NK-92 treated with Interleukin-12 subunit alpha and Interleukin-12 subunit beta, amount 100 ng/mL, for 24 hours (cell line): ENCODE measurements around the gene ADD1.

ENCODE experiments used
- DNase-seq: peaks from one replicate; lab custom pipeline; 2025; lab: John Stamatoyannopoulos, UW

ADD1 gene

DNA sequence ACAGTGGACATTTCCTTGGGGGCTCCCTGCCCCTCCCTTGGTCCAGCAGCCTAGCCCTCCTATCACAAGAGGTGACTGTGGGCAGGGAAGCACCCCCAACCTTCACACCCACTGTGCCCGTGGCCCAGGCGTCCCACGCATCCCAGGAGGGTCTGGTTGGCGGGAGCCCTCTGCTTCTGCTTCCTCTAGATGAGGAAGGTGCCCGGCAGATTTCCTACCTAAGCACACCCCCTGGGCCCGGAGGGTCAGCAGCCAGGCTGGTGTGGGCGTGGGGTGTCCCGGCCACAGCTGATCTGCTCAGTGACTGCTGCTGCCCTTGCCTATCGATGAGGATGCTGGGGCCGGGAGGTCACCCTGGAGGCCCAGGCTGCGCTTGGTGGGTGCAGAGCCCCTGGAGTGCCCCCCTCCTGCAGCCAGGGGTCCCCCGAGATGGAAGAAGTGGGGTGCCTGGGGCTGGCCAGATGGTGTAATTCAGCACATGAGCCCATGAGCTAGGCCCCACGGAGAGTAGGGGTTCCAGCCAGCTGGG, 38.6 kb upstream of the ADD1 start:
- no peak for DNase-seq

DNA sequence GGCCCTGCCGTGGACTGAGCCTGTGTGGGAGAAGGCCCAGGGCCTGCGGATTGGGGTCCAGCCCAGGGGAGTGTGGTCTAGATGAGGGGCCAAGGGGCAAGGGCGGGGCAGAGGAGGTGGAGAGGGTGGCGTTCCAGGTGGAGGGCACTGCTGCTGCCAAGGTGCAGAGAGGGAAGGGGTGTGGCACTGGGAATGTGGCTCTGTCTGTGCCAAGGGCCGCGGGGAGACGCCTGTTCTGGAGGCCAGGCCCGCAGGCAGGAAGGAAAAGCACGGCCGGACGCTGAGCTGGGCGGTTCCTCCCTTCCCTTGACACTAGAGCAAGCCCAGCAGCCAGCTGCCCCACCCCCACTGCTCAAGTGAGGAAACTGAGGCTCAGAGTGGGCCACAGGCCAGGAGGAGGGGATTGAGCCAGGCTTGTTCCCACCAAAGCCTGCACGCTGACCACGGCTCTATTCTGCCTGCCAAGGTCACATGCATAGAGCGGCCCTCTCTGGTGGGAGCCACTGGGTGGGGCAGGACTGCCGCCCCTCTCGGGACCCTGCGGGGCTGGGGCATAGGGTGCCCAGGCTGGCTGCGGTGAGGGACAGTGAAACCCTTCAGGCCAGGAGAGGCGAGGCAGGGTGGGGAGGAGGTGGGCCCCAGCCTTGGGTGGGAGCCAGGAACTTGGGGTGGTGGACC, 37.8 kb upstream of the ADD1 start:
- DNase-seq: no peak

DNA sequence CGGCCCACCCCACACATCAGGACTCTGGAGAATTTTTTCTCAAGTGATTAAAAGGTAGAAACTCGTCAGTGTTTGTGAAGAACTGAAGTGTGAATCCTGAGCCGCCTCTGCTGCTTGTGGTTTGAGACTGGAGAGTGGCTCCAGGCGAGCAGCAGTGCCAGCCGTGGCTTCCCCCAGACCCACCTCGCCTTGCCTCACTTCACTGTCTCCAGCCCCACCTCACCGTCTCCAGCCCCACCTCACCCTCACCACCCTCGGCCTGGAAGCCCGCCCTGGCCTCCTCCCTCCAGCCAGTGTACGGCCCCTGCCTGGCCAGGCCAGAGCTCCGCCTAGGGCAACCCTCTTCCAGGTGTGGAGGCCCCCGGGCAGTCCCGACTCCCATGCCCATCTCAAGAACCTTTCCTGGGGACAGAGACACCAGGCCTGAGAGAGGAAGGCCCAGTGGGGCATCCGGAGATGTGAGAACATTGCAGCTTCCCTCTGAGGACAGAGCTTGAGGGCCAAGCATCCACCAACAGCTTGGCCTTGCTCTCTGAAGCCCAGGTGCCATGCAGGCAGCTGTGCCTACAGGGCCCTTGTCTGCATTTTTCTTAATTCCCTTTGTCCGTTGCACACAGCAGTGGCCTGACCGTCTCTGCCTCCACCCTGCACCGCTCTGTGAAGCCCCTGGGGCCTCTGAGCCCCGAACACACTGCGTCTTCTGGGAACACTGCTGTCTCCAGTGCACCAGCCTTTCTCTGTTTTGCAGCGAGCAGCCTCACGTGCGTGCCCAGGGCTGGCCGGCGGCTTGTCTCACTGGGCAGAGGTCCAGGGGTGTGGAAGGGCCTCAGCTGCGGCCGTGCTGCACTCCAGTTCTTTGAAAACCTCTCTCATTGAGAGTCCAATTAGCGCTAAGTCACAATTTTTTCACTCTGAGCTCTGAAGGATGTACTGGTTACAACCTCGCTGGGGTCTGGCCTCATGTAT, 37.0 kb upstream of the ADD1 start:
- DNase-seq: no peak

DNA sequence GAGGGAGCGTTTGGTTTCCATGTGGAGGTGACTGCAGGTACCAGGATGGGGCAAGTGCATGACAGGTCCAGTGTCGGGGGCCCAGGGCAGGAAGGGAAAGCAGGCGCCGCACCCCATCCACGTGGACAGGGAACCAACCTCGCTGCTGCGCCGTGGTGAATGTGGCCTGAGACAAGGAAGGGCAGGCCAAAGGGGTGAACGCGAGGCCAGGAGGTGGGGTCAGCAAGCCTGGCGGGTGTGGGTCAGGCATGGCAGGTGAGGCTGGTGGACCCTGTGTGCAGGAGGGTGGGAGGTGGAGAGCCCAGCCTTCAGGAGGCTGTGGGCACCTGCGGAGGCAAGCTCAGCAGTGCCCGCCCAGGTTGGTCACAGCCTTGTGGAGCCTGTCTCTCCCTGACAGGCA, 36.1 kb upstream of the ADD1 start:
- DNase-seq: no peak

DNA sequence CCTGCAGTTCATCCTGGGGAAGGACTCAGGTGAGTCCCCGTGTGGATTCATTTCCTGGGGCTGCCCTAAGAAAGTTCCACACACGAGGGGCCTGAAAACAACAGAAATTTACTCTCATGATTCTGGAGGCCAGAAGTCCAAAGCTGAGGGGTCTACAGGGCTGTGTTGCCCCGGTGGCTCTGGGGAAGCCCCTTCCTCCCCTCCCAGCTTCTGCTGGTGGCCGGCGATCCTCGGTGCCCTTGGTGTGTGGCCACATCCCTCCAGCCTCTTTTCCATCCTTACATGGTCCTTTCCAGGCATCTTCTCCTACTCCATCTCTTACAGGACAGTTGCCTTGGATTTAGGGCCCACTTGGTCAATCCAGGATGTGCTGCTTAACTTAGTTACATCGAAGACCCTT, 35.6 kb upstream of the ADD1 start:
- DNase-seq: no peak

DNA sequence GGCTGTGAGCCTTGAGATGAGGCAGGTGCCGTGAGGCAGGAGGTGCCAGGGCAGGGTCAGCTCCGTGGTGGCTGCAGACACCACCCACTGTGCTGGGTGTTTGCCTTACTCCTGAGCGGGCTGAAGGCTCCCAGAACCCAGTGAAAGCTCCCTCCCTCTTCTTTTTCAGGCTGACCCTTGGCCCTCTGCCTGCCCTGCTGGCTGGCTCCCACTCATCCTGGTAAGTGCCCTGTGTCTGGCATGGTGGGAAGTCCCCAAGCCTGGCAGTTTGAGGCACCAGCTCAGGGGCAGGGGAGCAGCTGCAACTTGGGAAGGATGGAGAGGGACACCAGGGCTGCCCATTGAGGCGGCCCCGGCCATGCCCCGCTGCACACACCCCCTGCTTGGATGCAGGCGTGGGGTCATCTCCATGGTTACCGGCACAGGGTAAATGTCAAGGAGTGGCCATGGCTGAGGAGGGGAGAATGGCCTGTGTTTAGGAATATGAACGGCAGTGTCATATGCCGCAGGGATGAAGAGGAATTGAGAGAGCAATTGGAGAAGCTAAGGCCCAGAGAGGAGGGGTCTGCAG, 33.9 kb upstream of the ADD1 start:
- no peak for DNase-seq

DNA sequence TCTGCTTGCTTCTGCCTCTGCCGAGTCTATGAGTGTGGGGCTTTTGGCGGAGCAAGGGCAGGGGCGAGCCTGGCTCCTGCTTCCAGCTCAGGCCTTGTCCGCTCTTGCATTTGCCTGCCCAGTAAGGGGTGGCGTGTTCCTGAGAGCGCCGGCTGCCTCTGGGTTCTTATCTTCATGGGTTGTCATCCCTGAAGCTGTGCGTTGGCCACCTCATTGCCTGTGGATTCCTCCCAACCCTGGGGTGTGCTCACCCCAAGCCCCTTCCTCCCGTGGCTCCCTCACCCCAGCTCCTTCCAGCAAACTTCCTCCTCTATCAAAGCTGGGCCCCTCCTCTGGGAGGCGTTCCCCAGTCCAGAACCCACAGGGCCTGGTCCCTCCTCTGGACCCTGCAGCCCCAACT, 33.3 kb upstream of the ADD1 start:
- DNase-seq: no peak

DNA sequence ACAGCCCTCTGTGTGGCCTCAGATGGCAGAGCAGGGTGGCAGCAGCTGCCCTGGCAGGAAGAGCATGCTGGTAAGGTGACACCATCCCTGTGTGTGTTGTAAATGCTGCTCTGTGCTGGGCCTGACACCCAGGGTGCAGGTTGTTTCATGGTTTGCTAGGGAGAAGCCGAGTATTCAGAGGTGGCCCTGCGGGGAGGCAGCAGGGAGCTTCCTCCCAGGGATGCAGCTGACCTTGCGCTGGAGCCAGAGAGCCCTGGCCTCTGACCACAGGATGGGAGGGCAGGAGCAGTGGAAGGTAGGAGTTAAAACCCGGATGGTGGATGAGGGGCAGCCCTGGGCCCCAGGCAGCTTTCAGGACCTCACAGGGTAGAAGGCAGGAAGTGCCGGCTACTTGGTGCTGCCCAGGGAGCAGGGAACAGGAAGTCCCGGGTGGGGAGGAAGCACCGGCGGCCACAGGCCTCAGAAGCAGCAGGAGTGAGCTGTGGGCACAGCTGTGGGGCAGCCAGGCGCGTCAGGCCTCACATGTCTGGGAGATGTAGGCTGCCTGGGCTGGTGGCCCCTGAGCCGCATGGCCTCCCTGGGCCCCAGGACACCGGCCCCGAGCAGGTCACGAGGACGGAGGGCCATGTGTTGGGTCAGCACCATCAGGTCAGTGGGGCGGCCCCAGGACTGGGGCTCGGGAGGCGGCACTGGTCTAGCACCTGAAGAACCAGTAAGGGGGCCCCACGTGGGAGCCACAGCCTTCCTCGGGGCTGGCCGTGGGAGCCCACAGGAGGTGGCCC, 31.6 kb upstream of the ADD1 start:
- DNase-seq: peak; percentile 80

DNA sequence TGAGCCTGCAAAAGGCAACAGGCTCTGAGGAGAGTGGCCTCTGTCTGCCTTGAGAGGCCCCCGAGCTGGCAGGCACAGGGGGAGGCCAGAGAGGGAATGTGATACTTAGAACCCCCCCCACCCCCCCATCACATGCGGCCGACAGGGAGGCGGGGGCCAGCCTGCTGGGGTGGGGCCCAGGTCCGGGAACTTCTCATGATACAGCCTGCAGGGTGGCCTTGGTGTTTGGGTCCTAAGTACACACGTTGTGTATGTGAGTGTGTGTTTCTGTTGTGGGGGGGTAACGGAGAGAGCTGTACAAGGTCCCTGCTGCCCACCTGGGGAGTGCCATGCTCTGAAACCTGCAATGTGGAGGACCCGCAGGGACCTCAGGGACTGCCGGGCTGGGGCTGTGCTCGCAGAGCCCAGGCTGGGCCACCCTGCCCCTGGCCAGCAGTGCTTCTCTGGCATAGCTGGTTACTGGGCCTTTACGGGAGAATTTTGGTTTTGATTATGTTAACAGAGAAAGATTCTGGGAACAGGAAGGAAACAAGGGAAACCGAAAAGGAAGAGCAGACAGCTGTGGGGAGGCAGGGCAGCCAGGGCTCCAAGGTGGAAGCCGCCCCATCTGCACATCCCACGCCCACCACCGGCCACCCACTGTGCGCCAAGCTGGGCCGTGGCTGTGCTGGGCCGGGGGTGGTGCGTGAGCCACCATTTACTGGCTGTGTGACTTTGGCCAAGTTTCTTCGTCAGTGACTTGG, 30.9 kb upstream of the ADD1 start:
- no peak for DNase-seq

DNA sequence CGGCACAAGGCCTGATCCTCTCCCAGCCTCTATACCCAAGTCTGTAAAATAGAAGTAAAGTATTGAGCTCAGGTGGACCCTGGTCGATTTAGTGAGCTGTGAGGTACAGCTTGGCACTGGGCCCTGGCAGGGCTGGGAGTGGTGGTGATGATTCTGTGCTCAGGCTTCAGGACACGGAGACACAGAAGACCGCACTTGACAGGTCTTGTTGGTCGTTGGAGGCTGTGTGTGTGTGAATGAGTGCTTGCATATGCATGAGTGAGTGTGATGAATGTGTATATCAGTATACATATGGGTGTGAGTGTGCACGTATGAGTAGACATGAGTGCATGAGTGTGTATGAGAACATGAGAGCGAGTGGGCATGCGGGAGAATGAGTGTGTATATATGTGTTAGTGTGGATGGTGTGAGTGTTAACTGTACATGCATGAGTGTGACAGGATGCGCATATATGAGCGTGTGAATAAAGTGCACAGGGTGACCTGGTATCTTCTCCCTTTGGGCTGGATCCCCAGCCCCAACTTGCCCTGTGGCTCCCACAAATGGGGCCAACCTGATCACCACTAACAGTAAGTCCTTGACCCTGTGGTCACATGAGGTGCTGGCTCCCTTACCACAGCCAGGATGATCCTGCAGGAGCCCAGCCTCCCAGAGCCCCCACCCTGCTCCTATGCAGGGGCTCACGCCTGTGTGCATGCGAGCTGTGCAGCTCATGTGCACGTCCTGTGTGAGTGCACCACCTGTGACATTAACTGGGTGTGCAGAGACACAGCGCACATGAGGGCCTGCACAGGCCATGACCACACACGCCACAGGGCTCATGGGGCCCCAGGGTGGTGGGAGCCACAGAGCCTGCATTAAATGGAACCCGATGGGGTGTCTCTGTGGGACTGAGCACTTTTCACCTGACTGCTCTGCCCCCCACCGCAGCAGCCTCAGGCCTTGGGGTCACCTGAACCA, 29.9 kb upstream of the ADD1 start:
- DNase-seq: peak; percentile 44

DNA sequence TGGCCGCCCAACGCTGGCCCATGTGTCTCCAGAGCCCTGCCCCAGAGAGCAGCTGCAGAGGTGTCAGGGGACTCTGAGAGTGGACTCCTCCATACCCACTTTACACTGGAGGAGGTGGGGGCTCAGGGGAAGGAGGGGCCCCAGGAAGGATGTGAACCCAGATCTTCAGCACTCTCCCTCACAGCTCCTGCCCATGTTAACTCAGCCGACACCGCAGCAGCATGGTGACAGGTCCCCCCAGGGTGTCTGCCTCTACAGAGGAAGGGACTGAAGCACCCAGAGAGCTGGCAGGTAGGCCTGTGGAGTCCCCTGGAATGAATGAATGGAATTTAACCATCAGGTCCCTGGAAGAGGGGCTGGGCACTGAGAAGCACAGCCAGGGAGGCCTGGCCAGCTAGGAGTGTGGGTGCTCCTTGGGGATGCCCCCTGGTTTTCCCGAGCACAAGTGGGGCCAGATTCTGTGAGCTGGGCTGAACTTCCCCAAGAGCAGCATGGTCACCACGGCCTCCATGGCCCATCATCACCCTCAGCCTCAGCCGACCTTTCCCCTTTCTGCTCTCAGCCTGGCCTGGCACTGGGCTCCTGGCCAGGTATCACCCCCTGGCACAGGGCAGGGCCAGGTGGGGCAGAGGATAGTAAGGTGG, 28.9 kb upstream of the ADD1 start:
- no peak for DNase-seq

DNA sequence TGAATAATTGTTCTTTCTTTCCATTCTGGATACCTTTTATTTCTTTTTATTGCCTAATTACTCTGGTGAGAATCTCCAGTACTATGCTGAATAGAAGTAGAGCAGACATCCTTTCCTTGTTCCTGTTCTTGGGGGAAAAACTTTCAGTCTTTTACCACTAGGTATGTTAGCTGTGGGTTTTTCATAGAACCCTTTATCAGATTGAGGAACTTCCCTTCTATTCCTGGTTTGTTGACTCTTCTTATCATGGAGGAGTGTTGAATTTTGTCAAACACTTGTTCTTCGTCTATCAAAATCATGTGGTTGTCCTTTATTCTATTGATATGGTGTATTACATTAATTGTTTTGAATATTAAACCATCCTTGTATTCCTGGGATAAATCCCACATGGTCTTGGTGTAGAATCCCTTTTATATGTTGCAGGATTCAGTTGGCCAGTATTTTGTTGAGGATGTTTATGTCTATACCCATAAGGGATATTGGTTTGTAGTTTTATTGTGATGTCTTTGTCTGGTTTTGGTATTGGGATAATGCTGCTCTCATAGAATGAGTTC, 27.2 kb upstream of the ADD1 start:
- DNase-seq: no peak

DNA sequence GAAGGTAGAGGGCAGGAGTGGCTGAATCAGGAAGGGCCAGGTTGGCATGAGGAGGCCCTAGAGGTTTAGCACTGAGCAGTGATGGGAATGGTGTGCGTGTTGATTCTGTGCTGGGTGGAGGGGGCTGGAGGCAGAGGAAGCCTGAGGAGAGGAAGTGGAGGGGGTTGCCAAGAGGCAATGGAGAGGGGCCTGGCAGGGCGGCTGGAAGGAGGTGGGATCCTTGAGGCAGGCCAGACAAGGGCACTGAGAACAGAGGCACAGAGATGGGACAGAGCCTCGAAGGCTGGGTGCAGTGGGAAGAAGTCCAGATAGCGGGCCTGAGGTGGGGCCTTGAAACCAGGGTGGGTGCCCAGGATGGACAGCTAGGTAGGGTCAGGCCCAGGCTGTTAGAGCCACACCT, 26.5 kb upstream of the ADD1 start:
- DNase-seq: no peak

DNA sequence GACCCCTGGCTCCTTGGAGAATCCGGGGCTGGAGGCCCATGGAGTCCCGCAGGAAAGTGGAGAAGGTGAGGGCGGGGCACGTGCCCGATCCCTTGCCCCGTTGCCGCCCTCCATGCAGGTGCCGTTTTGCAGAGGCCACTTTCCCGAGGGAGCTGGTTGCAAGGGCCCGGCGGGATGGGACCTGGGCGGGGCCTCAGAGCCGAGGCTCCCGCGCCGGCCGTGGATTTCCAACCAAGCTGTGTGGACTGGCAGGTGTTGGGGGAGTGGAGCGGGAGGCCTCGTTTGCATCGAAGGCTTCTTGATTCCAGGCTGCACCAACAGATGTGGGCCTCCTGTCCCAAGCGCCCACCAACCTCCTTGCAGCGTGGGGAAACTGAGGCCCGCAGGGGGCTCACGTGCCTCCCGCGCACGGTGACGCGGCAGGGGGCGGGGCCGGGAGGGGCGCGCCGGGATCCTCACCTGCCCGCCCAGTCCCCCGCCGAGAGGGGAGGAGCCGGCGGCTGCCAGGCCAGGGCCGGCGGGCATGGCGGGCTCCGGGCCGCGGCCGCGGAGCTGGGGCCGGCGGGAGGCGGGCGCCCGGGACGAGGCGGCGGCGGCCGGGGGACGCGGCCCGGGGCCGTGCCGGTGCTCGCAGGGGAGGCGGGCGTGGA, 25.8 kb upstream of the ADD1 start:
- no peak for DNase-seq

DNA sequence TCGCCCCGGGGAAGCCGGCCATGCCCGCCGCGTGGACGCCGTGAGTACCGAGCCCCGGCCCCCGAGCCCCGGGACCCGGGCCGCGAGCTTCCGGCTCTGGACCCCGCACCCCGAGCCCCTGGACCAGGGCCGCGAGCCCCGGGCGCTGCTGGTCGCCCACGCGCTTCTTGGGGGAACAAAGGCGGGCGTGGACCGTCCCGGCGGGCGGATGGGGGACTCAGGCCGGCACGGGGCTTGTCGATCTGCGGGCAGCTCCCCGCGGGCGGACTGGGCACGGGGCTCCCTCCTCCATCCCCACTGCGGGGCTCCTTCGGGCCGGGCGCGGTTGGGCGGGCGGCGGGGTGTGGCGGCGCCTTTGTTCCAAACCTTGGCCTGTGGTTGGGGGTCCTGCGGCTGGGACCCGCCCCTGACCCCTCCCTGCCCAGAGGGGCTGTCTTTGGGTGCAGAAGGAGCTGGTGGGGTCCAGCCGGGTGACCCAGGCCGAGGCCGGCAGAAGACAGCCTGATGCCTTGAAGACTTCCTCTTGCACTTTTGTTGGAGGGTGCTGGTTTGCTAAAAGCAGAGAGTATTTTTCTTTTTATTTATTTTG, 25.2 kb upstream of the ADD1 start:
- no peak for DNase-seq

DNA sequence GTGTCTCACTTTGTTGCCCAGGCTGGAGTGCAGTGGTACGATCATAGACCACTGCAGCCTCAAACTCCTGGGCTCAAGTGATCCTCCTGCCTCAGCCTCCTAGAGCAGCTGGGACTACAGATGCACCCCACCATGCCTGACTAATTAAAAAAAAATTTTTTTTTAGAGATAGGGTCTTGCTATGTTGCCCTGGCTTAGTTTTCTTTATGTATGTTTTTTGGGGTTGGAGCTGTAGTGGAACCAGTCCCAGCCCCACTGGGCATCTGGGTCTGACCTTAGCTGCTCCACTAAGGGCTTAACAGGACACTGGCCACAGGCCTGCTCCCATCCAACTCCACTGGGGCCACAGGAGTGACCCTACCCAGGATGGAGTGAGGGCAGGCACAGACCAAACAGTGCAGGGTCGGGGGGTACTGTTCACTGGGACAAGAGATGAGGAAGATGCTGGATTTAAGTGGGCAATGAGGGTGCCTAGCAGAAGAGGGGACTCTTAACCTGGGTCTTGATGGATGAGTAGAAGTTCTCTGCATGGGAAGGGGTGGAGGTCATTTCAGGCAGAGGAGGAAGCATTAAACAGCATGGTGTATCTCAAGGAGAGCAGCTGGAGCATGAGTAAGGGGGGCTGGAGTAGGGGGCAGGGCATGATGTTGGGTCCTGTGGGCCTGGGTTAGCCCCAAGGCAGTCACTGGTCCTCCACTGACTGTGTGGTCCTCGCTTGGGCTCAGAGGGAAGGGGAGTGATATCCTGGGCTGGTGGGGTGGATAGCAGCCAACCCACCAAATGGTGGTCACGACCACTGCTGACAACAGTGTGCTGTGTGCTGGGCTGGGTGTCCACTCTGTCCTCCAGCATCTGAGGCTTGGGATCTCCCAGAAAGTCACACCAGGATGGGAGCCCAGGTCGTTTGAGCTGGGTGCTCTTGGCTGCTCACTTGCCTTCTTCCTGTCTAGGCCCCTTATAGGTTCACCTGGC, 24.1 kb upstream of the ADD1 start:
- DNase-seq: no peak
